ENCODE data around the gene NSMCE1.
A peak's percentile ranks its signal among the peaks of the same experiment; 100 is the strongest.
"Not testable (repeated sequence)": the region's sequence is repeated elsewhere in the genome, so short reads cannot be mapped to it uniquely, and the experiment has no call there.

The NSMCE1 gene

GRCh38 chr16:27267037-27267677, 1.4 kb downstream of the NSMCE1 start:
- no peak for DNase-seq

- DNase-seq, result no peak
Observed at GRCh38 chr16:27265982-27266381, 2.6 kb downstream of the NSMCE1 start.

GRCh38 chr16:27264151-27264550, 4.4 kb downstream of the NSMCE1 start:
- DNase-seq, result no peak

- DNase-seq, result not testable (repeated sequence)
Observed at GRCh38 chr16:27262904-27263423, 5.6 kb downstream of the NSMCE1 start.

- no peak for DNase-seq
Observed at GRCh38 chr16:27259710-27260109, 8.9 kb downstream of the NSMCE1 start.

GRCh38 chr16:27258241-27258734, 10.3 kb downstream of the NSMCE1 start:
- no peak for DNase-seq

GRCh38 chr16:27257271-27257670, 11.3 kb downstream of the NSMCE1 start:
- DNase-seq, result no peak

- DNase-seq, result no peak
Observed at GRCh38 chr16:27256861-27257260, 11.7 kb downstream of the NSMCE1 start.

GRCh38 chr16:27254262-27254811, 14.2 kb downstream of the NSMCE1 start:
- no peak for DNase-seq

GRCh38 chr16:27253526-27253930, 15.0 kb downstream of the NSMCE1 start:
- no peak for DNase-seq

GRCh38 chr16:27252206-27252585, 16.4 kb downstream of the NSMCE1 start:
- DNase-seq, result no peak

GRCh38 chr16:27251541-27252205, 16.9 kb downstream of the NSMCE1 start:
- DNase-seq, result no peak

- not testable (repeated sequence) for DNase-seq
Observed at GRCh38 chr16:27248886-27249285, 19.7 kb downstream of the NSMCE1 start.

- no peak for DNase-seq
Observed at GRCh38 chr16:27248036-27248435, 20.5 kb downstream of the NSMCE1 start.

GRCh38 chr16:27247076-27247475, 21.5 kb downstream of the NSMCE1 start:
- DNase-seq, result not testable (repeated sequence)

- no peak for DNase-seq
Observed at GRCh38 chr16:27246439-27246838, 22.1 kb downstream of the NSMCE1 start.

GRCh38 chr16:27245276-27246172, 23.0 kb downstream of the NSMCE1 start:
- DNase-seq, result no peak

GRCh38 chr16:27244363-27244755, 24.2 kb downstream of the NSMCE1 start:
- DNase-seq, result no peak

GRCh38 chr16:27243725-27244362, 24.7 kb downstream of the NSMCE1 start:
- no peak for DNase-seq

- peak in 2 of 3 experiments; percentile 27 to 69 for DNase-seq
Observed at GRCh38 chr16:27242868-27243590, 25.5 kb downstream of the NSMCE1 start.

GRCh38 chr16:27242398-27242797, 26.2 kb downstream of the NSMCE1 start:
- DNase-seq, result no peak

GRCh38 chr16:27241658-27242057, 26.9 kb downstream of the NSMCE1 start:
- DNase-seq, result no peak
